OCI-LY1 (cell line): Measurements from ENCODE around the gene TASP1.

ENCODE experiments used
- H2AFZ ChIP-seq: fragments of 200-600 bp; sonication (generic), shearing (Covaris generic); 2 replicates; pipeline ENCODE4 v1.6.0; 2014; ENCODE audit warnings: antibody characterized with exemption, mild to moderate bottlenecking, low read length
- H3F3A ChIP-seq: fragments of 200-600 bp; sonication (generic), shearing (Covaris generic); 2 replicates; pipeline ENCODE4 v1.6.0; 2014; ENCODE audit warnings: mild to moderate bottlenecking, antibody characterized with exemption, low read length, moderate library complexity; ENCODE audit not compliant: insufficient read depth
- H3K27ac ChIP-seq: fragments of 200-600 bp; sonication (generic); 2 replicates; pipeline ENCODE4 v1.5.1; 2014; ENCODE audit warnings: low read length, mixed run types, mild to moderate bottlenecking, low read depth; ENCODE audit not compliant: poor library complexity, severe bottlenecking
- H3K27me3 ChIP-seq: fragments of 200-600 bp; sonication (generic); 2 replicates; pipeline ENCODE4 v1.6.0; 2014; ENCODE audit warnings: antibody characterized with exemption, mild to moderate bottlenecking, low read length, moderate library complexity; ENCODE audit not compliant: insufficient read depth
- H3K36me3 ChIP-seq: fragments of 200-600 bp; sonication (generic); 2 replicates; pipeline ENCODE4 v1.6.1; 2014; ENCODE audit warnings: mild to moderate bottlenecking, antibody characterized with exemption, low read length, moderate library complexity, mixed read lengths; ENCODE audit not compliant: insufficient read depth
- H3K4me1 ChIP-seq: fragments of 200-600 bp; sonication (generic); 2 replicates; pipeline ENCODE4 v1.5.1; 2014; ENCODE audit warnings: mild to moderate bottlenecking, low read length, moderate library complexity; ENCODE audit not compliant: insufficient read depth, severe bottlenecking
- H3K4me2 ChIP-seq: fragments of 200-600 bp; sonication (generic), shearing (Covaris generic); 2 replicates; pipeline ENCODE4 v1.6.1; 2014; ENCODE audit warnings: low read length
- H3K4me3 ChIP-seq: fragments of 200-600 bp; sonication (generic); 2 replicates; pipeline ENCODE4 v1.5.1; 2014; ENCODE audit warnings: low read length, low read depth, mild to moderate bottlenecking, mixed read lengths; ENCODE audit not compliant: poor library complexity, severe bottlenecking
- H3K79me2 ChIP-seq: fragments of 200-600 bp; shearing (Covaris generic); 2 replicates; pipeline ENCODE4 v1.6.1; 2016; ENCODE audit warnings: mixed run types, low read length, mixed read lengths; ENCODE audit not compliant: insufficient read depth
- H3K9ac ChIP-seq: fragments of 200-600 bp; sonication (generic), shearing (Covaris generic); 2 replicates; pipeline ENCODE4 v1.6.1; 2014; ENCODE audit warnings: mild to moderate bottlenecking, low read length, mixed read lengths
- H3K9me2 ChIP-seq: fragments of 200-600 bp; sonication (generic), shearing (Covaris generic); 2 replicates; pipeline ENCODE4 v1.6.1; 2014; ENCODE audit warnings: low read depth, mild to moderate bottlenecking, low read length, mixed read lengths
- H3K9me3 ChIP-seq: fragments of 200-600 bp; shearing (Covaris generic); 2 replicates; pipeline ENCODE4 v1.6.1; 2014; ENCODE audit warnings: low read length, mixed read lengths
- H4K20me1 ChIP-seq: fragments of 200-600 bp; sonication (generic), shearing (Covaris generic); 2 replicates; pipeline ENCODE4 v1.6.0; 2016; ENCODE audit warnings: mild to moderate bottlenecking, low read length; ENCODE audit not compliant: insufficient read depth
- EZH2 ChIP-seq: fragments of 200-600 bp; sonication (generic), shearing (Covaris generic); IDR thresholded peaks from 2 replicates; pipeline ENCODE4 v1.8.0; 2017; ENCODE audit warnings: borderline replicate concordance, mixed run types, mild to moderate bottlenecking, antibody characterized with exemption, low read length, moderate library complexity, mixed read lengths
- TF ChIP-seq, protein P1 (sequence below): fragments of 200-600 bp; sonication (generic), shearing (Covaris generic); IDR thresholded peaks from 2 replicates; pipeline ENCODE4 v1.5.1; 2017; ENCODE audit warnings: mild to moderate bottlenecking, antibody characterized with exemption, low read length, moderate library complexity, mixed read lengths

TASP1 gene

DNA sequence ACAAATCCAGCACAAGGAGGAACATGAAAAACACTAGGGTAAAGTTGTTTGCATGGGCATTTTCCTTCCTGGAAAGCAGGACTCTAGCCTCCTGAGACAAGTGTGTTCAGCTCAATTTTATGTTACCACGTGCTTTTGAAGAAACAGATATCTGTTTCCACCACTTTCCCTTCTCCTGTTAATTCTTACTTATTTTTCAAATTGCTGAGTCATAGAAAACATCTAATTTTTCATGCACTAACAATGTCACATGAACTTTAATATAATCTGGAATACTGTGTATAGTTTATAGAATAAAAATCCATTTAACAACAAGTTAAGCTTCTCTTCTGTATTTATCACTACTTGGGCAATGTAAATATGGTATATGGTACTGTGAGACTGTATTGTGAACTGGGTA, 243.5 kb downstream of the TASP1 start:
- Histone ChIP-seq H3K4me2 (no peak overlapping the region), H2AFZ (no peak overlapping the region), H3K36me3 (no peaks in the 10 kb centered on the region), H3K9me3 (no peaks in the 10 kb centered on the region), H3K4me3 (no peak overlapping the region), H3K27me3 (no peaks in the 10 kb centered on the region), H3K9ac (no peak overlapping the region), H4K20me1 (no peaks in the 10 kb centered on the region), H3K27ac (no peak overlapping the region), H3K79me2 (no peaks in the 10 kb centered on the region), H3K9me2 (no peaks in the 10 kb centered on the region), H3F3A (no peaks in the 10 kb centered on the region), H3K4me1 (no peaks in the 10 kb centered on the region)
- TF ChIP-seq EZH2 = no peak
- TF ChIP-seq, protein P1, sequence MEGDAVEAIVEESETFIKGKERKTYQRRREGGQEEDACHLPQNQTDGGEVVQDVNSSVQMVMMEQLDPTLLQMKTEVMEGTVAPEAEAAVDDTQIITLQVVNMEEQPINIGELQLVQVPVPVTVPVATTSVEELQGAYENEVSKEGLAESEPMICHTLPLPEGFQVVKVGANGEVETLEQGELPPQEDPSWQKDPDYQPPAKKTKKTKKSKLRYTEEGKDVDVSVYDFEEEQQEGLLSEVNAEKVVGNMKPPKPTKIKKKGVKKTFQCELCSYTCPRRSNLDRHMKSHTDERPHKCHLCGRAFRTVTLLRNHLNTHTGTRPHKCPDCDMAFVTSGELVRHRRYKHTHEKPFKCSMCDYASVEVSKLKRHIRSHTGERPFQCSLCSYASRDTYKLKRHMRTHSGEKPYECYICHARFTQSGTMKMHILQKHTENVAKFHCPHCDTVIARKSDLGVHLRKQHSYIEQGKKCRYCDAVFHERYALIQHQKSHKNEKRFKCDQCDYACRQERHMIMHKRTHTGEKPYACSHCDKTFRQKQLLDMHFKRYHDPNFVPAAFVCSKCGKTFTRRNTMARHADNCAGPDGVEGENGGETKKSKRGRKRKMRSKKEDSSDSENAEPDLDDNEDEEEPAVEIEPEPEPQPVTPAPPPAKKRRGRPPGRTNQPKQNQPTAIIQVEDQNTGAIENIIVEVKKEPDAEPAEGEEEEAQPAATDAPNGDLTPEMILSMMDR = no peak

DNA sequence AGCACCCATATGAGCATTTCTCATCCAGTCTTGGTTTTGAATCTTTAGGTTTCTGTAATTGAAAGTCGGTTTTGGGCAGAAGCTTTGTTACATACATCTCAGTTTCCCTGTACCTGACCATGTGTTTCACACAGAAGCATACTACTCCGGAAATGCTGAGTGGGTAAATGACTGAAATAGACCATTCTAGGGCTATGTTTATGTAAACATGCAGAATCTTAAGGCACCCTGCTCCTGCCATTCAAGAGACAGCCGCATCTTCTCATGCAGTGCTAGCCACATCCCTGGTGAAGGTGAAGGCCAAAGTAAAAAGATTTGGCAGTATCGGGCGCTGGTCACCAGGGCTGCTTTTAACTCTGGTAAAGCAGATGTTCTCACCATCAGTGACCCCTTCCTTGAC, 246.3 kb downstream of the TASP1 start:
- no peak for TF ChIP-seq EZH2
- TF ChIP-seq, protein P1 = no peak
- Histone ChIP-seq H3K27ac (no peak overlapping the region), H3K9ac (no peak overlapping the region), H3K36me3 (peaks cover 6% of the 10 kb centered on the region; the same call in 1 of the 2 replicates), H3K9me2 (no peaks in the 10 kb centered on the region), H2AFZ (no peak overlapping the region), H3K79me2 (no peaks in the 10 kb centered on the region), H3K4me3 (no peak overlapping the region), H3K9me3 (no peaks in the 10 kb centered on the region), H3K4me1 (no peaks in the 10 kb centered on the region), H3K4me2 (no peak overlapping the region), H3K27me3 (no peaks in the 10 kb centered on the region), H4K20me1 (no peaks in the 10 kb centered on the region), H3F3A (no peaks in the 10 kb centered on the region)

DNA sequence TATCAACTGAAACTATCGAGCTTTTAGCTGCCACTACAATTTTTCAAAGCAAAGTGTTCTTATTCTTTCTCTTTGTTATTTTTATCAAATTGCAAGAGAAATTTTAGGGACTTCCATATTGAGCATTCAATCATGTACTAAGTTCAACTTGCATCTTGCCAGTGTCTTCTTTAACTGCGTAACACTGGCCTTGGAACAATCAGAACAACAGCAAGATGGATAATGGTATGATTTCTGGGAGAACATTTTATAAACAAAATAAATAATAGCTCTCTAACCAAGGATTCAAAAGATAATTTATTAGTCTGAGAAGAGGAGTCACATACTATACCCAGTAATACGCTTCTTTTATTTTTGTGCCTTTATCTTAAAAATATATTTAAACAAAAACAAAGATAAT, 249.6 kb downstream of the TASP1 start:
- Histone ChIP-seq H3K27me3 (no peaks in the 10 kb centered on the region), H3K27ac (no peak overlapping the region), H3K9ac (no peak overlapping the region), H3K4me2 (no peak overlapping the region), H3K9me3 (no peaks in the 10 kb centered on the region), H3K36me3 (peaks cover 7% of the 10 kb centered on the region), H3K79me2 (no peaks in the 10 kb centered on the region), H3K4me3 (no peak overlapping the region), H4K20me1 (no peaks in the 10 kb centered on the region), H3F3A (no peaks in the 10 kb centered on the region), H3K4me1 (no peaks in the 10 kb centered on the region), H3K9me2 (no peaks in the 10 kb centered on the region), H2AFZ (no peak overlapping the region)
- no peak for TF ChIP-seq EZH2
- TF ChIP-seq, protein P1 = no peak
